HCT116 (cell line): ENCODE measurements around the gene DCP2. TPM values are rescaled to one million over a fixed set of nuclear protein-coding genes. Genes with fewer than 3 reads are reported as not detected.

Experiments
- ATAC-seq: fragments of 200-7000 bp; cut with Tn5 transposase; 2 replicates; pipeline ENCODE4 v1.9.1; 2020; ENCODE audit warnings: mild to moderate bottlenecking, moderate library complexity
- BruUV-seq: library from RNA; stranded (reverse); fragments of 400-500 nt; replicated peaks from 2 replicates; lab custom pipeline; 2021; lab: Mats Ljungman, UMichigan
- CTCF ChIA-PET: fragments of 300-600 bp; sonication (Branson Sonifier 250); formaldehyde crosslinking; loops from one replicate; lab custom pipeline; 2021; ENCODE audit warnings: antibody characterized with exemption; lab: Charles Lee
- POLR2A ChIA-PET: fragments of 300-600, 350-600 bp; sonication (Branson Sonifier 250); formaldehyde crosslinking; loops from one replicate; lab custom pipeline; 2021; ENCODE audit warnings: antibody characterized with exemption; lab: Charles Lee
- RAD21 ChIA-PET, 2 experiments: fragments of 300-600 bp; sonication (Branson Sonifier 250); formaldehyde crosslinking; loops; one replicate each; lab custom pipeline; 2023; ENCODE audit warnings: low total read pairs in 2 of 2; ENCODE audit not compliant: uncharacterized antibody in 2 of 2, unreplicated experiment in 2 of 2, low non-redundant PET in 1 of 2; lab: Charles Lee
- DNase-seq: peaks from one replicate; pipeline ENCODE4 v3.0.0-alpha.2; 2010; ENCODE audit warnings: low read depth, low spot score
- H2AFZ ChIP-seq: fragments of 200-600 bp; shearing (Covaris generic), sonication (generic); 2 replicates; pipeline ENCODE4 v1.6.1; 2017; ENCODE audit warnings: low read depth, mixed run types, mixed read lengths, antibody characterized with exemption, low read length; ENCODE audit not compliant: poor library complexity, severe bottlenecking
- H3K27ac ChIP-seq: 2 replicates; pipeline ENCODE4 v1.5.1; 2012; ENCODE audit warnings: low read depth, low read length
- H3K27me3 ChIP-seq: fragments of 200-600 bp; sonication (generic); 2 replicates; pipeline ENCODE4 v1.6.1; 2016; ENCODE audit warnings: mixed run types, low read length, mixed read lengths; ENCODE audit not compliant: insufficient read depth
- H3K36me3 ChIP-seq, 2 experiments: fragments of 200-500 bp in 1 of 2; fragments of 200-600 bp in 1 of 2; sonication (Bioruptor generic) in 1 of 2; sonication (generic) in 1 of 2; 2 replicates each; pipeline versions ENCODE4 v1.5.1 to v1.6.1; 2014 to 2016; ENCODE audit warnings: low read length in 2 of 2, inconsistent platforms in 1 of 2, mixed read lengths in 1 of 2, mixed run types in 1 of 2; ENCODE audit not compliant: insufficient read depth in 2 of 2, control insufficient read depth in 1 of 2
- H3K4me1 ChIP-seq, 2 experiments: fragments of 200-600 bp in 1 of 2; sonication (generic) in 1 of 2; 2 replicates each; pipeline versions ENCODE4 v1.5.1 to v1.6.1; 2012 to 2017; ENCODE audit warnings: low read length in 2 of 2, inconsistent platforms in 1 of 2, mild to moderate bottlenecking in 1 of 2, mixed read lengths in 1 of 2, mixed run types in 1 of 2, moderate library complexity in 1 of 2; ENCODE audit not compliant: insufficient read depth in 2 of 2, control insufficient read depth in 1 of 2
- H3K4me2 ChIP-seq: fragments of 200-600 bp; sonication (generic); 2 replicates; pipeline ENCODE4 v1.6.1; 2017; ENCODE audit warnings: mixed run types, low read length, mixed read lengths
- H3K4me3 ChIP-seq, 2 experiments: fragments of 200-600 bp in 1 of 2; sonication (generic) in 1 of 2; replicated peaks in 1 of 2; 2 replicates each; pipeline ENCODE4 v1.5.1; 2011 to 2016; ENCODE audit warnings: low read length in 2 of 2, control low read depth in 1 of 2, low read depth in 1 of 2, mild to moderate bottlenecking in 1 of 2, mixed read lengths in 1 of 2, mixed run types in 1 of 2
- H3K79me2 ChIP-seq: fragments of 200-600 bp; sonication (generic); 2 replicates; pipeline ENCODE4 v1.6.1; 2017; ENCODE audit warnings: mild to moderate bottlenecking, mixed run types, low read length, moderate library complexity, mixed read lengths; ENCODE audit not compliant: insufficient read depth
- H3K9ac ChIP-seq: fragments of 200-600 bp; sonication (generic); 2 replicates; pipeline ENCODE4 v1.6.1; 2016; ENCODE audit warnings: low read length, mixed read lengths
- H3K9me2 ChIP-seq: fragments of 200-600 bp; sonication (generic), shearing (Covaris generic); 2 replicates; pipeline ENCODE4 v1.6.1; 2017; ENCODE audit warnings: mixed run types, mild to moderate bottlenecking, moderate library complexity; ENCODE audit not compliant: insufficient read depth
- H3K9me3 ChIP-seq, 2 experiments: fragments of 200-500 bp in 1 of 2; fragments of 200-600 bp in 1 of 2; sonication (Bioruptor generic) in 1 of 2; sonication (generic) in 1 of 2; 2 replicates each; pipeline ENCODE4 v1.6.1; 2014 to 2017; ENCODE audit warnings: low read length in 2 of 2, mixed read lengths in 2 of 2, inconsistent platforms in 1 of 2, low read depth in 1 of 2, mild to moderate bottlenecking in 1 of 2, mixed run types in 1 of 2, moderate library complexity in 1 of 2; ENCODE audit not compliant: control insufficient read depth in 1 of 2, insufficient read depth in 1 of 2
- H4K20me1 ChIP-seq: fragments of 200-600 bp; sonication (generic), shearing (Covaris generic); 2 replicates; pipeline ENCODE4 v1.6.1; 2017; ENCODE audit warnings: mixed run types, mild to moderate bottlenecking, moderate library complexity; ENCODE audit not compliant: insufficient read depth
- CTCF ChIP-seq, 3 experiments: fragments of 200-600 bp in 1 of 3; sonication (generic) in 1 of 3; IDR thresholded peaks in 2 of 3; conservative IDR thresholded peaks in 1 of 3; 2 replicates each; pipeline ENCODE4 v1.5.1; 2012 to 2017; ENCODE audit warnings: low read depth in 2 of 3, low read length in 2 of 3, antibody characterized with exemption in 1 of 3, borderline replicate concordance in 1 of 3, control low read depth in 1 of 3, mild to moderate bottlenecking in 1 of 3, mixed read lengths in 1 of 3, mixed run types in 1 of 3, moderate library complexity in 1 of 3; ENCODE audit not compliant: insufficient read depth in 1 of 3
- FOSL1 ChIP-seq: IDR thresholded peaks from 2 replicates; pipeline ENCODE4 v1.6.1; 2012; ENCODE audit warnings: low read depth
- JUND ChIP-seq: IDR thresholded peaks from 2 replicates; pipeline ENCODE4 v1.6.1; 2012
- ZBTB33 ChIP-seq: IDR thresholded peaks from 2 replicates; pipeline ENCODE4 v1.6.1; 2011; ENCODE audit warnings: mild to moderate bottlenecking, low read length, moderate library complexity; ENCODE audit not compliant: insufficient replicate concordance; ENCODE audit errors: extremely low read depth
- ZFX ChIP-seq: fragments of 450-650 bp; IDR thresholded peaks from 2 replicates; pipeline ENCODE4 v1.6.1; 2017
- intact Hi-C: fragments of 100-400 bp; cut with micrococcal nuclease; formaldehyde crosslinking; loops from 2 replicates; pipeline ENCODE4 v1.10.0; 2022
- total RNA-seq: library from RNA; stranded (reverse); gene quantifications from one replicate; pipeline ENCODE4 v1.2.1, GENCODE V29; 2021; ENCODE audit not compliant: unreplicated experiment

Gene DCP2
- total RNA-seq, 1 experiment from 2014 or later: 57.1 TPM

GRCh38 chr5:113053511-113053995 is 77.0 kb downstream of the DCP2 start:
- DNase-seq: no peak
- Histone ChIP-seq H3K4me3 (no peak overlapping the region), H3K27me3 (no peaks in the 10 kb centered on the region), H4K20me1 (no peaks in the 10 kb centered on the region), H3K9ac (no peak overlapping the region)
- no peak for TF ChIP-seq ZFX
- TF ChIP-seq ZBTB33: no peak
- TF ChIP-seq FOSL1: no peak
- TF ChIP-seq JUND: no peak
- TF ChIP-seq CTCF (IDR thresholded peaks at IDR 0.05 in 2 of 3, conservative IDR thresholded peaks at IDR 0.05 in 1 of 3; ENCODE audit: borderline replicate concordance in 1 of 3, insufficient read depth in 1 of 3, low read depth in 2 of 3, low read length in 2 of 3): no peak
- TF ChIP-seq, all 23 proteins: peak for 0
- peaks cover 0 to 4% of the 10 kb centered on the region in 2 experiments; a peak in 1 of 4 replicates for H3K4me1 ChIP-seq
- no TSS peak for BruUV-seq
- H3K79me2 ChIP-seq: no peaks in the 10 kb centered on the region
- H3K4me2 ChIP-seq: no peak overlapping the region
- no peaks in the 10 kb centered on the region for H3K9me2 ChIP-seq
- ChIA-PET POLR2A (no interaction called here), RAD21 (no interaction called here), CTCF (no interaction called here)
- no peak overlapping the region for H3K27ac ChIP-seq
- no peaks in the 10 kb centered on the region for H3K9me3 ChIP-seq
- ATAC-seq: no peak
- no peak overlapping the region for H2AFZ ChIP-seq
- intact Hi-C loops: no loop called here
- H3K36me3 ChIP-seq: 0 out of 4 replicates have a peak, but pooled peaks cover 0 to 4% of the 10 kb centered on the region in 2 experiments
